Neuronal stem cell (in vitro differentiated cells): ENCODE data around the gene NFATC3.
"Not testable (repeated sequence)": the region's sequence is repeated elsewhere in the genome, so short reads cannot be mapped to it uniquely, and the experiment has no call there.

Experiments
- DNase-seq: peaks from one replicate; pipeline ENCODE4 v3.0.0-alpha.2; 2013; ENCODE audit warnings: low spot score
- H2AFZ ChIP-seq: one replicate; pipeline ENCODE4 v1.6.1; 2013; ENCODE audit warnings: mild to moderate bottlenecking, low read length, inconsistent platforms
- H2AK5ac ChIP-seq: 2 replicates; pipeline ENCODE4 v1.6.1; 2013; ENCODE audit warnings: low read depth, mild to moderate bottlenecking, inconsistent platforms, low read length, moderate library complexity, mixed read lengths
- H2BK120ac ChIP-seq: 2 replicates; pipeline ENCODE4 v1.6.1; 2013; ENCODE audit warnings: low read depth, mild to moderate bottlenecking, inconsistent platforms, low read length, moderate library complexity, mixed read lengths
- H2BK12ac ChIP-seq: one replicate; pipeline ENCODE4 v1.6.1; 2013; ENCODE audit warnings: low read length, inconsistent platforms
- H2BK15ac ChIP-seq: 2 replicates; pipeline ENCODE4 v1.6.1; 2013; ENCODE audit warnings: mild to moderate bottlenecking, low read length, inconsistent platforms, mixed read lengths
- H2BK5ac ChIP-seq: one replicate; pipeline ENCODE4 v1.6.1; 2013; ENCODE audit warnings: inconsistent platforms, mild to moderate bottlenecking, low read length, moderate library complexity
- H3K14ac ChIP-seq: one replicate; pipeline ENCODE4 v1.6.1; 2013; ENCODE audit warnings: low read length, inconsistent platforms
- H3K18ac ChIP-seq: 2 replicates; pipeline ENCODE4 v1.6.1; 2013; ENCODE audit warnings: low read length, inconsistent platforms
- H3K23ac ChIP-seq: 2 replicates; pipeline ENCODE4 v1.6.1; 2013; ENCODE audit warnings: low read depth, mild to moderate bottlenecking, mixed read lengths, low read length, inconsistent platforms; ENCODE audit not compliant: poor library complexity
- H3K27ac ChIP-seq: replicated peaks from 3 replicates; pipeline ENCODE4 v1.5.1; 2013; ENCODE audit warnings: low read length, inconsistent platforms
- H3K27me3 ChIP-seq, 3 experiments: 2 replicates each; pipeline ENCODE4 v1.6.1; 2013; ENCODE audit warnings: low read length in 3 of 3, mild to moderate bottlenecking in 2 of 3, inconsistent platforms in 1 of 3, low read depth in 1 of 3, mixed read lengths in 1 of 3, moderate library complexity in 1 of 3; ENCODE audit not compliant: control insufficient read depth in 3 of 3, insufficient read depth in 3 of 3
- H3K36me3 ChIP-seq, 2 donors: replicated peaks in 1 of 2; 2 replicates each; pipeline ENCODE4 v1.6.1; 2013; ENCODE audit warnings: low read length in 2 of 2; ENCODE audit not compliant: control insufficient read depth in 2 of 2, insufficient read depth in 2 of 2
- H3K4ac ChIP-seq: 2 replicates; pipeline ENCODE4 v1.6.1; 2013; ENCODE audit warnings: inconsistent platforms, mild to moderate bottlenecking, low read length, moderate library complexity
- H3K4me1 ChIP-seq, 2 donors: 1 replicate in 1 of 2; 2 replicates in 1 of 2; pipeline ENCODE4 v1.6.1; 2013; ENCODE audit warnings: low read length in 2 of 2, low read depth in 1 of 2; ENCODE audit not compliant: control insufficient read depth in 2 of 2, insufficient read depth in 1 of 2
- H3K4me2 ChIP-seq: one replicate; pipeline ENCODE4 v1.6.1; 2013; ENCODE audit warnings: mild to moderate bottlenecking, low read length, inconsistent platforms; ENCODE audit not compliant: insufficient read depth, poor library complexity, severe bottlenecking
- H3K4me3 ChIP-seq, 2 donors: 2 replicates each; pipeline ENCODE4 v1.5.1; 2013; ENCODE audit warnings: low read length in 2 of 2, mild to moderate bottlenecking in 2 of 2, inconsistent platforms in 1 of 2, moderate library complexity in 1 of 2
- H3K79me1 ChIP-seq: one replicate; pipeline ENCODE4 v1.6.1; 2013; ENCODE audit warnings: low read depth, mild to moderate bottlenecking, inconsistent platforms, low read length, moderate library complexity
- H3K9ac ChIP-seq: one replicate; pipeline ENCODE4 v1.6.1; 2013; ENCODE audit warnings: mild to moderate bottlenecking, low read depth, low read length, inconsistent platforms; ENCODE audit not compliant: poor library complexity
- H3K9me3 ChIP-seq, 2 donors: replicated peaks in 1 of 2; 2 replicates each; pipeline versions ENCODE3 to v1.6.1; 2013; ENCODE audit warnings: low read length in 2 of 2, mild to moderate bottlenecking in 2 of 2, inconsistent platforms in 1 of 2, low read depth in 1 of 2, mixed read lengths in 1 of 2, moderate library complexity in 1 of 2; ENCODE audit not compliant: control insufficient read depth in 2 of 2, insufficient read depth in 1 of 2
- H4K8ac ChIP-seq: one replicate; pipeline ENCODE4 v1.6.1; 2013; ENCODE audit warnings: low read depth, mild to moderate bottlenecking, inconsistent platforms, low read length, moderate library complexity
- H4K91ac ChIP-seq: one replicate; pipeline ENCODE4 v1.6.1; 2013; ENCODE audit warnings: low read length, low read depth, mild to moderate bottlenecking, inconsistent platforms; ENCODE audit not compliant: poor library complexity
- WGBS, 2 donors: extraction: QIAGEN DNeasy Blood & Tissue Kit; methylation state at CpG; one replicate each; pipeline ENCODE4 v1.1.7; 2013; ENCODE audit warnings: missing lambda C conversion rate in 2 of 2, mixed read lengths in 1 of 2; ENCODE audit not compliant: insufficient read length in 2 of 2, insufficient replicate concordance in 1 of 2; ENCODE audit errors: extremely low coverage in 2 of 2; 5-methylcytosine and 5-hydroxymethylcytosine counted together

Gene NFATC3

DNA sequence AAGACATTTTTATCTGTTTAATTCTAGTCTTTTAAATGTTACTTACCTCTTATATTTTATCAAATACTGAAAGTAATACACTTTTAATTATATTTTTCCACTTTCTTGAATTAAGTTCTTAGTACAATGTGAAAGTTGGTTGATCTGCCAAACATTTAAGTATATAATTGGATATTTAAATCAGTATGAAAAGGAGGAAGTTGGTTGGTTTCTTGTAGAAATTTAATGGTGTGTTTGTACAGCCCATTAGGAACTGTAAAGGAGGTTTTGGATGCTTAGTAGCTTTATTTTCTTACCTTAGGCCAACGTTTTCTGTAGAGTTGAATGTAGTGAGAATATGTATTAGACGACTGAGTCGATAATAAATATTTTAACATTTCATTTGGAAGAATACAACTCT lies 5.4 kb downstream of the NFATC3 start:
- Histone ChIP-seq H3K4me1 (peaks cover 0 to 6% of the 10 kb centered on the region in 2 donors), H3K36me3 (no peaks in the 10 kb centered on the region), H3K9ac (no peak overlapping the region), H2AK5ac (no peak overlapping the region), H3K14ac (no peak overlapping the region), H3K4me2 (no peak overlapping the region), H4K8ac (no peak overlapping the region), H3K79me1 (no peaks in the 10 kb centered on the region), H2AFZ (no peak overlapping the region), H3K4ac (no peak overlapping the region), H3K23ac (no peak overlapping the region), H2BK5ac (no peak overlapping the region), H3K27me3 (no peaks in the 10 kb centered on the region), H2BK120ac (no peak overlapping the region), H3K9me3 (no peaks in the 10 kb centered on the region), H2BK12ac (no peak overlapping the region), H3K27ac (no peak overlapping the region), H3K4me3 (no peak overlapping the region), H2BK15ac (no peak overlapping the region), H3K18ac (no peak overlapping the region), H4K91ac (no peak overlapping the region)
- no peak for DNase-seq
- WGBS, 2 donors: no CpG with 5 or more reads among the region's 3 CpGs

GRCh38 chr16:68091380-68092261 lies 6.5 kb downstream of the NFATC3 start:
- H3K36me3 ChIP-seq: no peaks in the 10 kb centered on the region
- no peak overlapping the region for H3K18ac ChIP-seq
- H3K27me3 ChIP-seq: no peaks in the 10 kb centered on the region
- H2BK12ac ChIP-seq: no peak overlapping the region
- H2AFZ ChIP-seq: no peak overlapping the region
- H3K4me2 ChIP-seq: no peak overlapping the region
- no peaks in the 10 kb centered on the region for H3K9me3 ChIP-seq
- no peak overlapping the region for H4K91ac ChIP-seq
- H3K79me1 ChIP-seq: no peaks in the 10 kb centered on the region
- no peak overlapping the region for H3K4me3 ChIP-seq
- H4K8ac ChIP-seq: no peak overlapping the region
- H3K4ac ChIP-seq: no peak overlapping the region
- H2BK15ac ChIP-seq: no peak overlapping the region
- no peak overlapping the region for H3K9ac ChIP-seq
- H2BK5ac ChIP-seq: no peak overlapping the region
- no peak for DNase-seq
- peaks cover 0 to 4% of the 10 kb centered on the region in 2 donors for H3K4me1 ChIP-seq
- H3K23ac ChIP-seq: no peak overlapping the region
- H2AK5ac ChIP-seq: no peak overlapping the region
- H3K27ac ChIP-seq: no peak overlapping the region
- no peak overlapping the region for H2BK120ac ChIP-seq
- WGBS, 2 donors: no CpG with 5 or more reads among the region's 5 CpGs
- no peak overlapping the region for H3K14ac ChIP-seq

DNA sequence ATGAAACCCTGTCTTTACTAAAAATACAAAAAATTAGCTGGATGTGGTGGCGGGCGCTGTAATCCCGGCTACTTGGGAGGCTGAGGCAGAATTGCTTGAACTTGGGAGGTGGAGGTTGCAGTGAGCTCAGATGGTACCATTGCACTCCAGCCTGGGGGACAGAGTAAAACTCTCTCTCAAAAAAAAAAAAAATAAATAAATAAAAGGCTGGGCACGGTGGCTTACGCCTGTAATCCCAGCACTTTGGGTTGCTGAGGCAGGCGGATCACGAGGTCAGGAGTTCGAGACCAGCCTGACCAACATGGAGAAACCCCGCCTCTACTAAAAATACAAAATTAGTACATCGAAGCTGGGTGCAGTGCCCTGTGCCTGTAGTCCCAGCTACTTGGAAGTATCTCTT lies 7.1 kb downstream of the NFATC3 start:
- H3K9me3 ChIP-seq, H3K79me1 ChIP-seq, H2BK5ac ChIP-seq, H3K9ac ChIP-seq, H2AFZ ChIP-seq, H3K4ac ChIP-seq, H3K4me3 ChIP-seq, H2BK12ac ChIP-seq, H2BK120ac ChIP-seq, DNase-seq, H3K4me2 ChIP-seq, H4K91ac ChIP-seq, H3K36me3 ChIP-seq, H2AK5ac ChIP-seq, H3K23ac ChIP-seq, H3K27me3 ChIP-seq, H3K18ac ChIP-seq, H4K8ac ChIP-seq, H3K14ac ChIP-seq, H2BK15ac ChIP-seq, H3K27ac ChIP-seq, H3K4me1 ChIP-seq: not testable (repeated sequence)
- no CpG with 5 or more reads among the region's 10 CpGs for WGBS, 2 donors

DNA sequence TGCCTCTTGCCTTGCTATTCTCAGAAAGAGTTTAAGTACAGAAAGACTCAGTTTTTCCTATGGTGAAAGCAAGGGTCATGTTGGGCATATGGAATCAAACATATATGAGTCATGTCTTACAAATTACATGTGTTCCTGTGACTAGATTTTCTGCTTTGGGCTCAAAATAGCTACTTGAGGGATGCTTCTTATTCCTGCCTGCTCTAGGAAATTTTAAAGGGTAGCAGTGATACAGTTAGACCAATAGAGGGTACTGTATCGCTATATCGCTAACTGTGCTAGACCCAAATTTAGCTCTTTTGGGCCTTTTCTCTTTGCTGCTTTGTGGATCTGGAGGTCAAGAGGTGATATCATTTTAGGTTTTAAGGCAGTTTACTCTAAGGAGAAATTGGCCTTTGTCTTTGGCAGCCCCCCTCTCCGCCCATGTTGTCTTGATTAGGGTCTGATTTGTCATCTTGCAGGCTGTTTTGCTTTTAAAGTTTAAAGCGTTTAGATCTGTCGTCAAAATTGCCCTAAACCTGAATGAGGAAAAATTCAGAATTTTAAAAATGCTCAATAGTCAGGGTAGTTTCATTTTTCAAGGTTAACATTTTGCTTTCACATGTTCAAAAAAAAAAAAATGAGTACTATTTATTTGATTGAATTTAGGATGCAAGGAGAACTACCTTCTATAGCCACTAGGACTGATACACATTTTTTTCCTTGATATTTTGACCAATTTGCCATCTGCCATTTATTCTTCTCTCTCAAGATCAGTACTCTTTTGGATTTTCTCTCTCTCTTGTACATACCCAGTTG lies 8.8 kb downstream of the NFATC3 start:
- no peak for DNase-seq
- H2BK120ac ChIP-seq: no peak overlapping the region
- H3K4me3 ChIP-seq: no peak overlapping the region
- H3K18ac ChIP-seq: no peak overlapping the region
- H3K23ac ChIP-seq: no peak overlapping the region
- H3K36me3 ChIP-seq: peaks cover 0 to 6% of the 10 kb centered on the region in 2 donors
- H3K4me1 ChIP-seq: peaks cover 0 to 4% of the 10 kb centered on the region in 2 donors
- no peak overlapping the region for H3K14ac ChIP-seq
- no peaks in the 10 kb centered on the region for H3K79me1 ChIP-seq
- no peak overlapping the region for H2BK5ac ChIP-seq
- H3K9ac ChIP-seq: no peak overlapping the region
- H3K27me3 ChIP-seq: no peaks in the 10 kb centered on the region
- H4K8ac ChIP-seq: no peak overlapping the region
- H2BK12ac ChIP-seq: no peak overlapping the region
- no CpG with 5 or more reads among the region's 5 CpGs for WGBS, 2 donors
- no peak overlapping the region for H3K27ac ChIP-seq
- no peaks in the 10 kb centered on the region for H3K9me3 ChIP-seq
- no peak overlapping the region for H3K4me2 ChIP-seq
- H4K91ac ChIP-seq: no peak overlapping the region
- H2AFZ ChIP-seq: no peak overlapping the region
- H3K4ac ChIP-seq: no peak overlapping the region
- H2BK15ac ChIP-seq: no peak overlapping the region
- H2AK5ac ChIP-seq: no peak overlapping the region
